HCEC 1CT (cell line): ENCODE results near the gene TNC.

Experiments
- DNase-seq: peaks from one replicate; pipeline ENCODE4 v3.0.0-alpha.2; 2017

Gene TNC

DNA sequence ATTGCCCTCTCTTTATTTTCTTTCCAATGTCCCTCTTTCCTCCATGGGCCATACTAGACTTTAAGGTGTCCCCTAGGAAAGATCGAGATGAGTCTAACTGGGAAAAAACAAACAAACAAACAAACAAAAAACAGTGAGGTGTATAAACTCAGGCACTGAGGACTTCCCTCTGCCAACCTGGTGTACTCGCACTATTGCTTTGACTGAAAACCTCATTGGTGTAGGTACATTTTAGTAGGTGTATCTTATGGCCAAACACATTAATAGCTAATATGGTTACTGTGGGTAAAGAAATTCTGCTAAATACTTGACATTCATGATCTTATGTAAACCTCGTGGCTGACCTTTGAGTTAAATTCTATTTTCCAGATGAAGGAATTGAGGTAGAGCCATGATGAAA is 74.3 kb downstream of the TNC start:
- DNase-seq, result no peak

DNA sequence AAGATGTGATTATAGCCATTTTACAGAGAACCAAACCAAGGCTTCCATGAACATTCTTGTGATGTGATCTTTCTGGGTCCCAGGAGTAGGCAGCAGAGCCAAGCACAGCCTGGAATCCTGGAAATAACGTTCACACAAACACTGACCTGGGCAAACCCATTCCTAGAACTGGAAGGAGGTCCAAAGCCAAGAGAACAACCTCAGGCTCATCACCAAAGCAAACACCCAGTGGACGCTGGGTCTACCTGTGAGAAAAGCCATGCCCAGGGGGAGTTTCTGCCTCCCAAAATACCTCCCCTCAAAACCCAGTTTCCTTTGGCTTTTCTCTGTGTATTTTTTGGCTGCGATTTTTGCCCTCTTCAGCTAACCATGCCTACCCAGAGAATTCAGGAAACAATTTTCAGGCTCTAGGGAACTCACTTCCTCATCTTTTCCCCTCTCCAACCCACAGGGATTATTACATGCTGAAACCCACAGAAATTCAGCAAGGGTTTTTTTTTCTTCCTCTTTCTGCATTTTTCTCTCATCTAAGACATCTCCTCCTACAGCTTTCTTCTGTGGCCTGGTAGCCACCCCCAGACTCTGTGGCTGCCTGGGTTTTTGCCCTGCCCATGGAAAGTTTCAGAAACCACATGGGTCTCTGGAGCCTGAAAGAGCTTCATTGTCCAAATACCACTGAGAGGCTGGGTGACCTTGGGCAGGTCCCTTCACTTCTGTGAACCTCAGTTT is 75.0 kb downstream of the TNC start:
- no peak for DNase-seq

DNA sequence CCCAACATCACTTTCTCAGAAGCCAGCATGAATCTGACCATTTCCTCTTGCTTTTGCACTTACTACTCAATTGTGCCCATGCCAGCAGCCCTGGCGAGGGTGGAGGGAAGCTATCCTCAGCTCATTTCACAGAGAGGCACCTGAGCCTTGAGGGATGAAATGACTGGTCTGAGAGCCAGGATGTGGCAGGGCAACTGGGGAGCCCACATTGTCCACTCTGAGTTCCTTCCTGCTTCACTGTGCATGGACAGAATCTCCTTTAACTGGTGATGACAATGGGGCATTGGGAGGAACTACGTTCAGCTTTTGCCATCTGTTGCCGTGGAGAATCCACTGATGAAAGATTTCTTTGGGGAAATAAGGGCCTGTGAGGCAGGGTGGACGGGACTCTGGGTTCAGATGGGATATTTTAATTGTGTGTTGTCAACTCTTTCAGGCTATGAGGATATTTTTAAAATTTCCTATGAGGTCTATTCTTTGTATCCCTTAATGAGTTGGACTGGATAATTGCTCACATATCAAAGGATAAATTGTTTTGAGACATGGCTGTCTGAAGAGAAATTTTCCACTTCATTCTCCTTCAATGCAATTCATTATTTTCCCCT is 78.3 kb downstream of the TNC start:
- no peak for DNase-seq

DNA sequence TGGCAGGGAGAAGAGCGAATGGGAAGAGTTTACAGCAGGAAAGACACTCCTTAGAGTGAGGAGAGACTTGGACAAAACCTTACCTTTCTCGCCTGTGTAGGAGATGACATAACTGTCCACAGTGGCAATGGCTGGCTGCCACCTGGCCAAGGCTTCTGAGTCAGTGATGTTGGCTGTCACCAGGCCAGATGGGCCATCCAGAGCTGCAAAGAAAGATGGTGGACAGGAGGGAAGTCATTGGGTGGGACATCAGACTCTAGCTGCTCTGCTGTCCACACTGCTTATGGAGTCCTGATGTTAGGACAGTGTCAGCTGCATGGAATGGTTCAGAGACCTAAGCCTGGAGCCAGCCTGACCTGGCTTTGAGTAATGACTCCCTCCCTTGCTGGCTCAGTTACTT is 79.8 kb downstream of the TNC start:
- DNase-seq, result no peak

DNA sequence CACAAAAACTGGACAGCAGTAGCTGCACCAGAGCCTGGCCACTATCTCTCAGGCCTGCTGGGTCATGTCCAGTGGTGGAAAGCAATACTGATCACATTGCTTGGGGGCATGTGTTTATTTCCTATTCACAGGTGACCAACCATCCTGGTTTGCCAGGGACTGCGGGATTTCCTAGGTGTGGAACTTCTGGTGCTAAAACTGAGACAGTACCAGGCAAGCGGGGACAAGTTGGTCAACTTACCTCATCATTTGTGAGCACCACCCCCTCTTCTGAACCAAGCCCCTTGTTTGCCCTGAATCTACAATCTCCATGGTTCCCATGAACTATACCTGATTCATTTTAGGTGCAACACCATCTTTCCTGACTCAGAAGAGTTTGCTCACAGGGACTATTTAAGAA is 81.3 kb downstream of the TNC start:
- no peak for DNase-seq

DNA sequence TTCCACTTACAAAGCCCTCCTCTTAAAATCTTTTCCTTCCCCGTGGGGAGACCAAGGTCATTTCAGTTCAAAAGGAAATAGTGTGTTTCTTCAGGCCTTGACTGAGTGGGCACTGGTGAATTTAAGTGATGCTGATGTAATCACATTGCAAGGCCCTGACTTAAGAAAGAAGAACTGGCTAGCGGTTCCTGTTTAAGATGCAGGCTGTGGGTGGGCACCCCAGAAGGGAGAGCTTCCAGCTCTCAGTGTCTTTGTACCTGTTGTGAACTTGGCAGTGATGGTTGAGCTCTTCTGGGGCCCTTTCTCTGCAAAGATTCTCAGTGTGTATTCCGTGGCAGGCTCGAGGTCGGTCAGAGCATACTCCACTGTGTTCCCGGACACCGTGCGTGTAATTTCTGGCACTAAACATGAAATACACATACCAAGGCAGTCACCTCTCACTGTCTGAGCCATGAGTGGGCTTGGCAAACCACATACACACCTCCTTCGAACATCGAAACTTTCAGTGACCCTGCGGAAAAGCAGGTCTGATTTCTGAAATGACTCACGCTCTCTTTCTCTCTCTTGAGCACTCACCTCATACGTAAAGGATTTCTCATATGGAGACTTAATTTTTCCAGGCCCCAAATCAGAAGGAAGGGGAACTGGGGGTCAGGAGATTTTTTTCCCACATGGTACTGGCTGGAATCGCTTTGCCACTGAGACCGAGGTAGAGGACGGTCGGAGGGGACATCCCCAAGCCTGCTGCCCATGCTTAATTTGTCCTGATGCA is 81.9 kb downstream of the TNC start:
- peak; percentile 11 for DNase-seq

DNA sequence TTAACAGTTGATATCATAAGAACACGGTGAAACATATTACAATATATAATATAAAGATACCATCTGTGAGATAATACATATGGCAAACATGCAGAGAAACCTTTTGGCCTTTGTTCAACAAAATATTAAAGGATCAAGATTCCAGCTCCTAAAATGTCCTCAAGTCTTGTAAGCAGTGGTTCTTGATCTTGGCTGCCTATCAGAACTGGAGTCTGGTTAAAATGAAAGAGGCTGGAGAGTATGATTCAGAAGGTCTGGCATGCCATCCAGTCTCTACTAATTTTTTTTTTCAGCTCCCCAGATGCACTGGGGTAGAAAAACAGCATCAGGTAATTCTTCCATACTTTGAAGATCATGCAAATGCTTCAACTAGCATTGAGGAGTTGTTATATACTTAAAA is 83.2 kb downstream of the TNC start:
- DNase-seq, result peak; percentile 60

DNA sequence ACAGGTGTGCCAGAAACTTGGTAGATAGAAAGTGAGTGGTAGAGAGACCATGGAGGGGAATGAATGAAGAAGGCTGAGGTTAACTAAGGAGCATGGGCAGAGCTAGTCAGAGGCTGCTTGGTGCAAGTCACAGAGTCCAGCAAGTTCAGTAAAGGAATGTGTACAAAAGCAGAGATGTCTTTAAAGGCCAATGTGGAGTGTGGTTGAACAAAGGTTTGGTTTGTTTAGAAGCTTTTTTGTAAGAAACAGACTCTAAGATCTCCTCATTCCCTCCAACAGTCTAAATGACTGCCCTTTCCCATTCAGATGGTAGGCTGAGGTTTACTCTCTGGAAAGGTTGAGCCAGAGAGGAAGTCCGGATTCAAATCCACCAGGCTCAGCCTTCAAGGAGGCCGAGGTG is 84.2 kb downstream of the TNC start:
- no peak for DNase-seq

DNA sequence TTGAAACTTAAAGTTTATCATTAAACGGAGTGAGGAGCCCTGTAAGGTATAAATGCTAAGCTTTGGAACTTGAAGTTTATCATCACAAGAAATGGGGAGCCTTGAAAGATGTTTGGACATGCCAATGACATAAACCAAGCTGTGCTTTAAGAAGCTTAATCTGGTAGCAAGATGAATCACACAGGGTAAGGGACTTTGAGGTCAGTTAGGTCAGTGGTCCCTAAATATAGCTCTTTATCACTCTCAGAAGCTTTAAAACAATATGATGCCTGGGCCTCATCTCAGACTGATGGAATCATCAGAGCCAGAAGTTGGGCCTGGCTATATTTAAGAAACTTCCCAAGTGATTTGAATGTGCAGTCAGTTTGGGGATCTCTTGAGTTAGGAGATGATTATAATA is 85.7 kb downstream of the TNC start:
- no peak for DNase-seq

DNA sequence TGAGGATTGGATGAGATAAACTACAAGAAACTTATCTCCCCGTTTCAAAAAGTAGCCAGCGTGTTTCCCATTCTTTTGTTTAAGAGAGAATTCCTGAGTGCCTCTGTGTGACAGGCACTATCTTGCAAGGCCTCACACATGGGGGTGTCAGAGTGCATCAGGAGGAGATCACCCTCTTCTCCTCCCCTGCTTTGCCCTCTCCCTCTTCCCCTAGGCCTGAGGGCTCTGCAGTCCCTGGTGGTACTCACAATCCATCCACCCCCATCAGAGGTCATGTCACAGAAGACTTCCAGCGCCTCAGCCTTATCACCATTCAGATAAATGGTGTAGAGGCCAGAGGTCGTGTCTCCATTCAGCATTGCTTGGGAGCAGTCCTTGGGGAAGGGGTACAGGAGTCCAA is 88.0 kb downstream of the TNC start:
- no peak for DNase-seq

DNA sequence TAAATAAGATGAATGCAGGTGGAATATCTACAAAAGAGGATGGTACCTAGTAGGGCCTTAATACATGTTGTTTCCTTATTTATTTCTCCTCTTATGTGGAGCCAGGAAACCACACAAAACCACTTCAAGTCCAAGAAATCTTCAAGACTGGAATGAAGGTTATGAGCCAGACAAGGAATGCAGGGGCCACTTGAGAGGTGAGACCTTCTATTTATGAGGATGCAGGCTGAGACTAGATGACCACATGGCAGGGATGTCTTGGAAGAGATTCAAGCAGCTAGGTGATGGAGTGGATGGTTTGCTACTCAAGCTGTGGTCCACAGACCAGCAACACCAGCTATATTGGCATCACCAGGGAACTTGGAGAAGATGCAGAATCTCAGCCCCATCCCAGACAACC is 92.2 kb downstream of the TNC start:
- DNase-seq, result no peak

DNA sequence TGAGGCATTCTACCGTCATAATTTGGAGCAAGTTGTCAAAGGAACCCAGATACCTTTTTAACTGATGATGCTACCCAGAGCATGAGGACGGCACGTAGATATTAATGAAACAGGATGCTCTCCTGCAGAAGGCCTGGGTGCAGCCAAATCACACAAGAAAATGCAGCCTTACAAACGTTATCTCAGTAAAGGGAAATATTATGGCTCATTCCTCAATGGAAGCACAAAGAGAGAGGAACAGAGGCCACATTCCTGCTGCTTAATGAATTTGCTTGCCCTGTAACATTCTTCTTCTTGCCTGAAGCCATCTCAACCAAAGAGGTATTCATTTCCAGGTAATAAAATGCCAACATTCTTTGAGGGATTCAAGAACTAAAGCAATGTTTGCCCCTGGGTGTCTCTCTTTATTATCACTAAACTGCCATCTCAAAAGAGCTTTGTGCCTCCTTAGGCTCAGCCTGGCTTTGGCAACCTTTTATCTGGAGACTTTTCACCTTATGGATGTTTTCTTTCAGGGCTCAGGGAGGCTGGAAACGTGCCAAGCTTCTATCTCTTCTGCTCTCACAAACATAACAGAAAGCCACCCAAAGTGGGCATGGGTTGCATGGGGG is 92.9 kb downstream of the TNC start:
- no peak for DNase-seq

DNA sequence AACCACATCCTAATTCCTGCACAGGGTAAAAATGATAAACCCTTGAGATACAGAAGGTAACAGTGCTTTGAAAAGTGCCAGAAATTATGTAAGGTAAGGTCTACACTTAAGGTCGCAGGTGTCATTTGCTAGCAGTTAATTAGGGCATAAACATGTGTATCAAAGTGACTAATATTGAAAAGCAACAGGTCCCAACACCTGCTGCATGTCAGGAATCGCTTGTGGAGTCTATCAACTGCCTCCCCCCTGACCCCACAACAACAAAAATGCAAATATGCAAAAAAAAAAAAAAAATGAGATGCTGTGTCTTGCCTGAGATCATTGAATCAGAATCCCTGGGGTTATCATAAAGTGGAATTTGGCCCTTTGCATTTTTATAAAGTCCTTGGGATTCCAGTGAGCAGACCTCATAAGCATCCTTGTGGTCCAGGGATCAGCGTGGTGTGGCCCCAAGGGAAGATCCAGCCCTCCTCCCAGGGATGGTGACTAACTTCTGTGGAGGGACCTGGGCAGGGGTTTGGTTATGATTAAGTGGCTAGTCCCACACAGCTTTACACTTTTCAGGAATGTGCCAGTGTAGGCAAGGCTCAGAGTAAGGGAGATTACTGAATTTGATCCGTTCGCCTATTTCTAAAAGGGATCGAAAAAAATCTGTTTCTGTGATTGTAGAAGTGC is 95.1 kb downstream of the TNC start:
- DNase-seq, result peak; percentile 64

DNA sequence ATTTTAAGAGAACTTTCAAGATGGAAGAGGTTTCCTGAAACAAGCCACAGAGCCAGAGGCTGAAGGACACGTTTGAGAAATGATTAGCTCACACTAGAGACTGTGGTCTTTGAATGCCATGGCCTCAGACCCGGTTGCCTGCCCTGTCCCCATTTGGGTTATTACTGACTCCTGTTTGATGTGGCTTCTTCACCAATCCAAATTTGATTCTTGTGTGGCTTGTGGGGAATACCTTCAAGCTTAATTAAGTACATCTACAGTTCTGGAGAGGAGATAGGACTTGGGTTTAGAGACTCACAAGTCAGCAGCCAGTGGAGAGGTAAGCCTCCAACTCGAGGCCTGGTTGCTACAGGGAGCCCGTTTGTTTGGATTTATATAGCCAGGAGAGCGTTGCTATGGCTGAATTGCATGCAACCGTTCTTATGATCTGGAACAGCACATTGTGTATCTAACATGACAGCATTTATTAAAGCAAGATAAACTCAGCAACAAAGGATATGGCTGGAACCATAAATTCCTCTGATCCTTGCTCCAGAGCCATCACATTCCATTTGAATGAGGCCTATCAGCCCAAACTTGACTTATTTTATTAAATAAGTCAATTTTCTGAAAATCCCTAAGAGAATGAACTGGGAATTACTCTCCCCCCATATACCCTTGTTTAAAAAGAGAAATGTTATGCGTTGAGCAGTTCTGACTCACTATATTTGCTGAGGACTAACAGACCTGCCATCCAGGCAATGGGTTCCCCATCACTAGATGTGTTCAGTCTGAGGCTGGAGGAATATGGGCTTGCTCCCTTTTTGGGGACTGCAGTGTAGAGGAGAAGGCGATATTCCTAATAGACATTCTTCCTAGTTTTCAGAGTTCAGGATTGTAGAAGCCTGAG is 99.2 kb downstream of the TNC start:
- DNase-seq, result peak; percentile 54

DNA sequence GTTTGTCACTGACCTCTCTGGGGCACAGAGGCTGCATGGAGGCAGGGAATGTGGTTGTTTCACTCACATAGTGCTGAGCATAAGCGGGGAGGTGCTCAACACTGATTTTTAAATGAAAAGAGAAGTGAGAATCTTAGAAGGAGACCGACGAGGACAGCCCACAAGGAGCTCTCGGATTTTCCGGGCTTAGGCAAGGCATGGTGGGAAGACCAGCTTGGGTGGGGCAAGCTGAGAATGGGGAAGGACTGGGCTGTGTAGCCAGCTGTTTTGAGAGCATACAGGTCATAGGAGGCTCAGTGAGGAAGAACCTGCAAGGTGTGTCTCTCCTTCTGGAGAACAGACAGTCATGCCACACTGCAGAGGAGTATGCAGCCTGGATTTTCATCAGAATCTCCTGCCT is 101.6 kb downstream of the TNC start:
- no peak for DNase-seq

DNA sequence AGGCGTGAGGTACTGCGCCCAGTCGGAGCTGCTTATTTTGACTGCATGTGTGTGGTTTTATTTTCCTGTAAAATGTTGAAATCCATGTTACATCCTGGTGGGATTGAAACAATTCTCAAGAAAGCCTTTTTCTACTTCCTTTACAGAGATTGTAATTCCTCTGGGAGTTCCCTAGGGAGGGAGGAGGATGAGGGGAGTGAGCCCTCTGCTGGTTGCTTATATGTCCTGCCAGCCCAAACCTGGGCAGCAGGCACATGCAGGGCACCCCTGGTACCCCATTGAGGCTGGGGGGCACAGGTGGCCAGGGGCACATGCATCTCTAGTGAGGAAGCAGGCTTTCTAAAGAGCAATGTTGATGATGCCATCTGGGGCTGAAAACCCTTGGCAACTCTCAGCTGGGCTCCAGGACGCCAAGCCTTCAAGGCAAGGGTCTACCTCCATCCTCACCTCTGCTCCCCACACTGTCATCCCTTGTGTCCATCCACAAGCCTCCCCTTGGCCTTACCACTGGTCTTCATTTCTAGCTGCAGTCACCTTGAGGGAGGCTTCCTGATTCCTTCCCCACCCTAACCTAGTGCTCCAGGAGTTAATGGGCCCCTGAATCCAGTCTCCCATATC is 102.8 kb downstream of the TNC start:
- DNase-seq, result peak; percentile 52

DNA sequence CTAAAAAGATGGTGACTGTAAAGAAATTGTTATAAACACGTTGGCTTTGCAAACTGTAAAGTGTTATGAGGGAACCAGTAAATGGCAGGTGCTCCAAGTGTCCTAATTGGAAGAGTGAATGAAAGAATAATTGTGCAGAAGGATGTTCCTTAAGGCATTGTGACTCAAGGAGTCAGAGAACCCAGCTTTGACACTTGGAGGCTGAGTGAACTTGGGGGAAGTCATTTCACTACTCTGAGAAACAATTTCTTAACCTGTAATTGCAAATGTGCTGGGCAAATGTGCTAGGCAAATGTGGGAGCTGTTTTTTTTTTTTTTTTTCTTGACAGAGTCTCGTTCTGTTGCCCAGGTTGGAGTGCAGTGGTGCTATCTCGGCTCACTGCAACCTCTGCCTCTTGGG is 103.5 kb downstream of the TNC start:
- DNase-seq, result no peak

DNA sequence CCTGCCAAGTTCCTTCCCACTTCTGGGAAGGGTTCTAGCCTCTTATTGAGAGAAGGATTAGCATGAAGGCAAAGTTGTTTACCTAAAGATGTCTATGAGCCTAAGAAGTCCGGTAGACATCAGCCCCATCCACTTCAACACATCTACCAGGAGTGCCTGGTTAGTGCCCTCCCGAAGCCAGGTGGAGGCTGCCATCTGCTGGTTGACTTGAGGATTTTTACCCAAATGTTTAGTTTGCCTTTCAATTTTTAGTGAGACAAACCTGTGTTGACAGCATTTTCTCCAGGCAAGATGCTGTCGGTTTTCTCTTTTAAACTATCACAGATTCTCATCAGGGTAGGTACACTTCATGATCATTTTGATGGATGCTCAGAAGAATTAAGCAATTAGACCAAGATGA is 104.0 kb downstream of the TNC start:
- peak; percentile 69 for DNase-seq

DNA sequence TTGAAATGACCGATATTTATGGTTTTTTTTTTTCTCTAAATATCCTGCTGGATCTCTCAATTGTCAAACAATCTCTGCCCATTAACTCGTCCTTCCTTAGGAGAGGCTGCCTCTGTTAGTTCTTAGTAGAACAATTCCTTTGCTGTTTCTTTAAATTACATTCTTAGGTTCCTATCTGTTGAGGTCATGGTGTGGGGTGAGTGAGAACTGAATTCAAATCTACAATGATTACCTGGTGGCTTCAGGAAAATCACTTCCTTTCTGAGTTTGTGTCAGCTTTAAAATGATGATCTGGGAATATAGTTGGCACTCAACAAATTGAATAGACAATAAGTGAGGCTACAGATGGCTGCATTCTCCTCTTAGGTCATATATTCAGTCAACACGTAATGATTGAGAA is 105.5 kb downstream of the TNC start:
- no peak for DNase-seq

DNA sequence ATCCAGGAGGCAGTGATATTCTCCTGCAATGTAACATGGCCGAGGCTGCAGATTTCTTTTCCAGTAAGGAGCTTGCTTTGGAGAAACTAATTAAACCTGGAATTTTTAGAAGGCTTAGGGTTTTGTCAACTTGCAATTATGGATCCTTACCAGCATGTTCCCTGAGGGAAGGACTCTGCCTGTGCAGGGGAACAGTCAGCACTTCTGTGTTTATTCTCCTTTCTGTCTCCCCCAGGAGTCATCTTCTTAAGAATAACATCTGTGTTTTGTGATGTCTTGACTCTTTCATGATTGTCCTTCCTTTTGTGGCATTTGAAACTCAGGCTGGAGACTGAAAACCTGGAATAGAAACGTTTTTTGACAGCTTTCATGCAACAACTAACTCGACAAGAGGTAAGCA is 107.1 kb downstream of the TNC start:
- no peak for DNase-seq

DNA sequence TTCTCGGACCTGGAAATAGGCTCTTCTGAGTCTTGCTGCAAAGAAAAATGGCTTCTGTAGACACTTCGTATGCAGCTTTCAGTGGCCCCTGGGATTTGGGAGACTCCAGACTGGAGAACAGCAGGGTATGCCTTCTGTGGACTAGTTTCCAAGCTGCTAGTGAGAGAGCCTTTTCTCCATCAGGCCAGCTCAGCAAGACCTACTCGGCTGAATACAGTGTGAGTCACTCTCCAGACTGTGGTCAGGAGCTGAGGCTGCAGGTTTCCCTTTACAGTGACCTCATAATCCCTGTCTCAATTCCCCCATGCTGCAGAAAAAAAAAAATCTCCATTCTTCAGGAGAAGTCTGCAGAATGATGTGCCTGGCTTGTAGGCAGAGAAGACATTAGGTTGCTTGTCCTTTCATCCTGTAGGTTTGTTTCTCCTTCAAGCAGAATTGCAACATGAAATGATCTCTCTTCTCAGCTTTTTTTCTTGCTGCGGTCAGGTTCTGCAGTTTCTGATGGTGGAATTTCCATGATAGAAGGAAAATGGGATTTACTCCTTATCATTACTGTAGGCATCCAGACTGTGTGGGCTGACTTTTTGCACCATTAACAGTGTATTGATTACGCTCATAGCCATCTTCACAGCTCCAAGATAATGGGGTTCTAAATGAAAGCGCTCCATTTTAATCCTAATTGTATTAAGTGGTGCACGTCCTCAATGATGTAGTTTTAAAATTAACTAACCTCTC is 109.3 kb downstream of the TNC start:
- peak; percentile 89 for DNase-seq
